ENCODE data around the gene SMIM35.

The SMIM35 gene

GRCh38 chr11:118108513-118108912 lies 21.8 kb upstream of the SMIM35 start:
- DNase-seq = no peak

- DNase-seq = peak; percentile 57
These were observed 20.1 kb upstream of the SMIM35 start for GRCh38 chr11:118106789-118107335.

- no peak for DNase-seq
These were observed 19.0 kb upstream of the SMIM35 start for GRCh38 chr11:118105657-118106305.

- DNase-seq = no peak
These were observed 17.7 kb upstream of the SMIM35 start for GRCh38 chr11:118104491-118104890.

- no peak for DNase-seq
These were observed 16.0 kb upstream of the SMIM35 start for GRCh38 chr11:118102721-118103261.

- no peak for DNase-seq
These were observed 14.0 kb upstream of the SMIM35 start for GRCh38 chr11:118100691-118101232.

- DNase-seq = no peak
These were observed 13.2 kb upstream of the SMIM35 start for GRCh38 chr11:118099838-118100556.

GRCh38 chr11:118098996-118099837 lies 12.5 kb upstream of the SMIM35 start:
- DNase-seq = no peak

GRCh38 chr11:118095967-118096367 lies 9.2 kb upstream of the SMIM35 start:
- no peak for DNase-seq

GRCh38 chr11:118095493-118095892 lies 8.7 kb upstream of the SMIM35 start:
- DNase-seq = no peak

GRCh38 chr11:118092907-118093571 lies 6.3 kb upstream of the SMIM35 start:
- DNase-seq = no peak

GRCh38 chr11:118091690-118092089 lies 4.9 kb upstream of the SMIM35 start:
- DNase-seq = no peak

- DNase-seq = no peak
These were observed 3.9 kb upstream of the SMIM35 start for GRCh38 chr11:118090545-118091162.

- no peak for DNase-seq
These were observed 1.8 kb upstream of the SMIM35 start for GRCh38 chr11:118088531-118088930.

GRCh38 chr11:118087931-118088330 lies 1.2 kb upstream of the SMIM35 start:
- DNase-seq = no peak

GRCh38 chr11:118084656-118085055 lies 2.1 kb downstream of the SMIM35 start:
- DNase-seq = no peak

- DNase-seq = no peak
These were observed 2.5 kb downstream of the SMIM35 start for GRCh38 chr11:118084247-118084646.

GRCh38 chr11:118082880-118083552 lies 3.7 kb downstream of the SMIM35 start:
- no peak for DNase-seq

- DNase-seq = no peak
These were observed 5.4 kb downstream of the SMIM35 start for GRCh38 chr11:118081241-118081958.

GRCh38 chr11:118080296-118080695 lies 6.5 kb downstream of the SMIM35 start:
- no peak for DNase-seq
